ENCODE results near the gene PSMD14. TPM values are rescaled to one million over a fixed set of nuclear protein-coding genes. Genes with fewer than 3 reads are reported as not detected.

The PSMD14 gene
- 49.2 and 65.6 TPM in 2 replicates for total RNA-seq (2014; rRNA removed; shearing (Covaris generic))
- 72.3 and 84.3 TPM in 2 replicates for total RNA-seq (2022)
- percentile 94 among the genes with signal in this experiment for Bru-seq, nascent RNA
- percentile 74 among the genes with signal in this experiment for BruChase-seq, experiment 1, labeled RNA remaining after a 6-hour chase
- BruChase-seq, experiment 2, labeled RNA remaining after a 2-hour chase = percentile 76 among the genes with signal in this experiment
- long read RNA-seq, transcript PSMD14-201 (12 exons, 1,954 nt) = major isoform, 233 of 253 reads
- long read RNA-seq, partial matches to known transcripts = 6 of 253 reads
- long read RNA-seq, other reads (novel, unspliced or antisense) = 13 of 253 reads

- Histone ChIP-seq H3K4me1 (ENCODE audit: insufficient read depth, low read length, poor library complexity, severe bottlenecking) (peaks cover 13% of the 10 kb centered on the region), H4K20me1 (ENCODE audit: insufficient read depth, low read length) (0 out of 2 replicates have a peak, but pooled peaks cover 5% of the 10 kb centered on the region), H3K4me2 (ENCODE audit: low read length) (peak within 1 kb of the TSS; percentile 76), H3K4me3 (ENCODE audit: low read depth, low read length, poor library complexity, severe bottlenecking) (peak within 1 kb of the TSS; percentile 87), H2AFZ (ENCODE audit: low read length) (peak within 1 kb of the TSS; percentile 97), H3K9me3 (ENCODE audit: low read length) (peaks cover 11% of the 10 kb centered on the region), H3K9me2 (ENCODE audit: insufficient read depth, low read length) (no peaks in the 10 kb centered on the region), H3K27ac (ENCODE audit: low read depth, low read length, poor library complexity, severe bottlenecking) (peak within 1 kb of the TSS; percentile 90), H3K79me2 (ENCODE audit: insufficient read depth, low read depth, low read length) (peaks cover 53% of the 10 kb centered on the region), H3K36me3 (ENCODE audit: insufficient read depth, low read length) (peaks cover 28% of the 10 kb centered on the region)
- intact Hi-C loops (cut with micrococcal nuclease; ENCODE audit: unreplicated experiment) = loop anchor here (1.0 to 2.0 kb wide), 2 partner anchors 64 to 148 kb away; partner anchors contain the start of gene TANK
- CTCF ChIA-PET (ENCODE audit: unreplicated experiment) = no interaction called here
- POLR2A ChIA-PET = interaction anchor here (0.5 to 3.4 kb wide), 20 partner anchors 8 to 621 kb away, joined by 3 to 17 read pairs (median 3); no protein-coding TSS in a partner anchor
- BruUV-seq (replicated peaks) = no TSS peak
- DNase-seq (ENCODE audit: low spot score) = peak; percentile 95
- TF ChIP-seq CTCF (conservative IDR thresholded peaks at IDR 0.05; ENCODE audit: low read length) (no peak), EZH2phosphoT487 (IDR thresholded peaks at IDR 0.05; ENCODE audit: borderline replicate concordance, low read depth, low read length) (no peak)
These were observed at the start of gene PSMD14 for GRCh38 chr2:161308178-161308955. TSS of gene PSMD14 (plus strand) at chr2:161308425. CDS start at chr2:161318826, 10,401 bp downstream.

GRCh38 chr2:161265874-161266273 is 42.4 kb upstream of the PSMD14 start:
- Histone ChIP-seq H3K79me2 (ENCODE audit: insufficient read depth, low read depth, low read length) (no peaks in the 10 kb centered on the region), H3K27ac (ENCODE audit: low read depth, low read length, poor library complexity, severe bottlenecking) (no peak overlapping the region), H3K4me3 (ENCODE audit: low read depth, low read length, poor library complexity, severe bottlenecking) (no peak overlapping the region), H3K9me3 (ENCODE audit: low read length) (no peaks in the 10 kb centered on the region), H3K4me2 (ENCODE audit: low read length) (no peak overlapping the region), H3K9me2 (ENCODE audit: insufficient read depth, low read length) (no peaks in the 10 kb centered on the region; the same call in 1 of the 2 replicates), H4K20me1 (ENCODE audit: insufficient read depth, low read length) (no peaks in the 10 kb centered on the region), H3K36me3 (ENCODE audit: insufficient read depth, low read length) (no peaks in the 10 kb centered on the region), H3K4me1 (ENCODE audit: insufficient read depth, low read length, poor library complexity, severe bottlenecking) (no peaks in the 10 kb centered on the region), H2AFZ (ENCODE audit: low read length) (no peak overlapping the region)
- TF ChIP-seq EZH2phosphoT487 (IDR thresholded peaks at IDR 0.05; ENCODE audit: borderline replicate concordance, low read depth, low read length) (no peak), CTCF (conservative IDR thresholded peaks at IDR 0.05; ENCODE audit: low read length) (no peak)
- POLR2A ChIA-PET = interaction anchor here (0.7 to 2.2 kb wide), 2 partner anchors 19 to 52 kb away, joined by 3 to 7 read pairs; no protein-coding TSS in a partner anchor
- CTCF ChIA-PET (ENCODE audit: unreplicated experiment) = interaction anchor here (0.9 kb wide), 1 partner anchor 32 kb away, joined by 3 read pairs; no protein-coding TSS in a partner anchor
- BruUV-seq (replicated peaks) = no TSS peak
- intact Hi-C loops (cut with micrococcal nuclease; ENCODE audit: unreplicated experiment) = no loop called here
- no peak for DNase-seq (ENCODE audit: low spot score)
